Progenitor cell of endocrine pancreas (in vitro differentiated cells): ENCODE data around the gene FOXP1. TPM values are rescaled to one million over a fixed set of nuclear protein-coding genes. Genes with fewer than 3 reads are reported as not detected.

Experiments
- DNase-seq: peaks from one replicate; pipeline ENCODE4 v3.0.0; 2021; ENCODE audit warnings: low spot score; ENCODE audit not compliant: unreplicated experiment
- H3K27ac Mint-ChIP-seq: 2 replicates; pipeline ENCODE4 v1.8.0; 2021; ENCODE audit warnings: mild to moderate bottlenecking, moderate library complexity, mixed read lengths
- H3K27me3 Mint-ChIP-seq: 2 replicates; pipeline ENCODE4 v1.8.0; 2021; ENCODE audit warnings: mixed read lengths
- H3K36me3 Mint-ChIP-seq: 2 replicates; pipeline ENCODE4 v1.8.0; 2022; ENCODE audit warnings: mixed read lengths; ENCODE audit not compliant: insufficient read depth
- H3K4me1 Mint-ChIP-seq: 2 replicates; pipeline ENCODE4 v1.8.0; 2021; ENCODE audit warnings: low read depth, mixed read lengths
- H3K4me3 Mint-ChIP-seq: 2 replicates; pipeline ENCODE4 v1.8.0; 2021; ENCODE audit warnings: low read depth, mild to moderate bottlenecking, moderate library complexity, mixed read lengths
- H3K9me3 Mint-ChIP-seq: 2 replicates; pipeline ENCODE4 v1.8.0; 2021; ENCODE audit warnings: low read depth, mixed read lengths
- total RNA-seq: library from RNA; stranded (reverse); gene quantifications from 2 replicates; pipeline ENCODE4 v1.2.1, GENCODE V29; 2021
- TF ChIP-seq, protein P1 (sequence below): fragments of 200-600 bp; sonication (generic); IDR thresholded peaks from one replicate; pipeline ENCODE4 v1.5.0; 2021; ENCODE audit warnings: antibody characterized with exemption, mild to moderate bottlenecking; ENCODE audit not compliant: unreplicated experiment

The FOXP1 gene
- total RNA-seq, 1 donor from 2014 or later: 242 TPM

GRCh38 chr3:71051893-71052687, 531.4 kb downstream of the FOXP1 start:
- H3K4me1 Mint-ChIP-seq: peaks cover 91% of the 10 kb centered on the region
- DNase-seq: no peak
- no peak overlapping the region for H3K27ac Mint-ChIP-seq
- no peak overlapping the region for H3K4me3 Mint-ChIP-seq
- H3K27me3 Mint-ChIP-seq: no peaks in the 10 kb centered on the region
- TF ChIP-seq, protein P1, sequence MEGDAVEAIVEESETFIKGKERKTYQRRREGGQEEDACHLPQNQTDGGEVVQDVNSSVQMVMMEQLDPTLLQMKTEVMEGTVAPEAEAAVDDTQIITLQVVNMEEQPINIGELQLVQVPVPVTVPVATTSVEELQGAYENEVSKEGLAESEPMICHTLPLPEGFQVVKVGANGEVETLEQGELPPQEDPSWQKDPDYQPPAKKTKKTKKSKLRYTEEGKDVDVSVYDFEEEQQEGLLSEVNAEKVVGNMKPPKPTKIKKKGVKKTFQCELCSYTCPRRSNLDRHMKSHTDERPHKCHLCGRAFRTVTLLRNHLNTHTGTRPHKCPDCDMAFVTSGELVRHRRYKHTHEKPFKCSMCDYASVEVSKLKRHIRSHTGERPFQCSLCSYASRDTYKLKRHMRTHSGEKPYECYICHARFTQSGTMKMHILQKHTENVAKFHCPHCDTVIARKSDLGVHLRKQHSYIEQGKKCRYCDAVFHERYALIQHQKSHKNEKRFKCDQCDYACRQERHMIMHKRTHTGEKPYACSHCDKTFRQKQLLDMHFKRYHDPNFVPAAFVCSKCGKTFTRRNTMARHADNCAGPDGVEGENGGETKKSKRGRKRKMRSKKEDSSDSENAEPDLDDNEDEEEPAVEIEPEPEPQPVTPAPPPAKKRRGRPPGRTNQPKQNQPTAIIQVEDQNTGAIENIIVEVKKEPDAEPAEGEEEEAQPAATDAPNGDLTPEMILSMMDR: no peak
- no peaks in the 10 kb centered on the region for H3K9me3 Mint-ChIP-seq
- peaks cover 28% of the 10 kb centered on the region for H3K36me3 Mint-ChIP-seq

- Mint-ChIP-seq H3K27me3 (no peaks in the 10 kb centered on the region), H3K9me3 (no peaks in the 10 kb centered on the region), H3K4me3 (no peak overlapping the region), H3K4me1 (peaks cover 83% of the 10 kb centered on the region), H3K36me3 (peaks cover 29% of the 10 kb centered on the region), H3K27ac (no peak overlapping the region)
- TF ChIP-seq, protein P1: no peak
- DNase-seq: no peak
These were observed 532.3 kb downstream of the FOXP1 start for GRCh38 chr3:71051259-71051595.

- TF ChIP-seq, protein P1: no peak
- peak overlapping the region; percentile 15 for H3K27ac Mint-ChIP-seq
- peaks cover 33% of the 10 kb centered on the region for H3K36me3 Mint-ChIP-seq
- peaks cover 80% of the 10 kb centered on the region for H3K4me1 Mint-ChIP-seq
- no peaks in the 10 kb centered on the region for H3K27me3 Mint-ChIP-seq
- no peaks in the 10 kb centered on the region for H3K9me3 Mint-ChIP-seq
- DNase-seq: no peak
- H3K4me3 Mint-ChIP-seq: no peak overlapping the region
These were observed 532.8 kb downstream of the FOXP1 start for GRCh38 chr3:71050538-71051258.

- Mint-ChIP-seq H3K27ac (peak overlapping the region; percentile 80), H3K4me3 (no peak overlapping the region), H3K4me1 (peaks cover 79% of the 10 kb centered on the region), H3K36me3 (peaks cover 36% of the 10 kb centered on the region), H3K9me3 (no peaks in the 10 kb centered on the region), H3K27me3 (no peaks in the 10 kb centered on the region)
- DNase-seq: no peak
- TF ChIP-seq, protein P1: no peak
These were observed 533.4 kb downstream of the FOXP1 start for GRCh38 chr3:71050166-71050537.

DNA sequence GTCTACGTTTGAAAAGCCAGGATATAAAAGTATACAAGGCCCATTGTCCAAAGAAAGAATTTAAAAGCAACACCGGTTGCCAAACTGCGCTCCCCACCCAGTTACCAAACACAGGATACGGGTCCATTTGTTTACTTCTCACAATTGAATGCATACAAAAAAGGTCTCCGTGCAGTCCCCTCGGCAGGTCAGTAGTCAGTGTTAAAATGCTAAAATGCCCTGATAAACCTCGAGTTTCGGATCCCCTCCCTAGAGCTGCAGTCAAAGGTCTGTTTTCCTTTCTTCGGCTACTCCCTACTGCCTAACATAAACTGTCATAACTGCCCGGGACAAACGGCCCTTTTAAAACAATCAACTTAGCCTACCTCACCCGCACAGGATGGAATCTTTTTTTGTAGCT, 534.6 kb downstream of the FOXP1 start:
- H3K4me3 Mint-ChIP-seq: peak overlapping the region; percentile 15
- TF ChIP-seq, protein P1: no peak
- H3K27me3 Mint-ChIP-seq: no peaks in the 10 kb centered on the region
- H3K4me1 Mint-ChIP-seq: peaks cover 77% of the 10 kb centered on the region
- H3K36me3 Mint-ChIP-seq: peaks cover 37% of the 10 kb centered on the region
- no peak for DNase-seq
- peak overlapping the region; percentile 80 for H3K27ac Mint-ChIP-seq
- H3K9me3 Mint-ChIP-seq: no peaks in the 10 kb centered on the region
